ENCODE results near the gene GPR18.

GPR18 gene

GRCh38 chr13:99290894-99291293, 32.7 kb upstream of the GPR18 start:
- no peak for DNase-seq (ENCODE audit: low spot score)

- peak; percentile 90 for DNase-seq (ENCODE audit: low spot score)
These were observed 31.6 kb upstream of the GPR18 start for GRCh38 chr13:99289674-99290337.

GRCh38 chr13:99289271-99289670, 31.1 kb upstream of the GPR18 start:
- no peak for DNase-seq (ENCODE audit: low spot score)

GRCh38 chr13:99288089-99288488, 29.9 kb upstream of the GPR18 start:
- peak; percentile 92 for DNase-seq (ENCODE audit: low spot score)

GRCh38 chr13:99287551-99287950, 29.4 kb upstream of the GPR18 start:
- no peak for DNase-seq (ENCODE audit: low spot score)

- DNase-seq (ENCODE audit: low spot score): no peak
These were observed 27.4 kb upstream of the GPR18 start for GRCh38 chr13:99285432-99286182.

- no peak for DNase-seq (ENCODE audit: low spot score)
These were observed 24.4 kb upstream of the GPR18 start for GRCh38 chr13:99282264-99283231.

GRCh38 chr13:99281811-99282263, 23.7 kb upstream of the GPR18 start:
- DNase-seq (ENCODE audit: low spot score): peak; percentile 53

GRCh38 chr13:99280166-99280565, 22.0 kb upstream of the GPR18 start:
- no peak for DNase-seq (ENCODE audit: low spot score)

GRCh38 chr13:99279637-99280036, 21.5 kb upstream of the GPR18 start:
- no peak for DNase-seq (ENCODE audit: low spot score)

- DNase-seq (ENCODE audit: low spot score): no peak
These were observed 20.7 kb upstream of the GPR18 start for GRCh38 chr13:99278843-99279242.

- DNase-seq (ENCODE audit: low spot score): peak; percentile 49
These were observed 20.0 kb upstream of the GPR18 start for GRCh38 chr13:99278200-99278599.

- no peak for DNase-seq (ENCODE audit: low spot score)
These were observed 19.4 kb upstream of the GPR18 start for GRCh38 chr13:99277629-99278028.

- DNase-seq (ENCODE audit: low spot score): no peak
These were observed 18.5 kb upstream of the GPR18 start for GRCh38 chr13:99276706-99277105.

- peak; percentile 71 for DNase-seq (ENCODE audit: low spot score)
These were observed 16.9 kb upstream of the GPR18 start for GRCh38 chr13:99275093-99275469.

GRCh38 chr13:99273128-99273527, 14.9 kb upstream of the GPR18 start:
- DNase-seq (ENCODE audit: low spot score): no peak

- DNase-seq (ENCODE audit: low spot score): no peak
These were observed 14.3 kb upstream of the GPR18 start for GRCh38 chr13:99272481-99272880.

GRCh38 chr13:99271249-99271648, 13.1 kb upstream of the GPR18 start:
- DNase-seq (ENCODE audit: low spot score): no peak

GRCh38 chr13:99270518-99270917, 12.3 kb upstream of the GPR18 start:
- DNase-seq (ENCODE audit: low spot score): no peak

GRCh38 chr13:99269627-99270241, 11.6 kb upstream of the GPR18 start:
- peak; percentile 60 for DNase-seq (ENCODE audit: low spot score)

- DNase-seq (ENCODE audit: low spot score): no peak
These were observed 10.6 kb upstream of the GPR18 start for GRCh38 chr13:99268822-99269221.

GRCh38 chr13:99267927-99268326, 9.7 kb upstream of the GPR18 start:
- no peak for DNase-seq (ENCODE audit: low spot score)

All from activated CD4-positive, alpha-beta T cell treated with anti-CD3 and anti-CD28 coated beads, Interleukin-2, Interleukin-4, amounts not matched to agents 100 ng/mL and 50 ng/mL, durations not matched to agents 16 hours and 8 hours (primary cell).